ENCODE data around the gene GNGT1. TPM values are rescaled to one million over a fixed set of nuclear protein-coding genes. Genes with fewer than 3 reads are reported as not detected.
A peak's percentile ranks its signal among the peaks of the same experiment; 100 is the strongest.

Gene GNGT1
- total RNA-seq, 1 donor, result not detected

DNA sequence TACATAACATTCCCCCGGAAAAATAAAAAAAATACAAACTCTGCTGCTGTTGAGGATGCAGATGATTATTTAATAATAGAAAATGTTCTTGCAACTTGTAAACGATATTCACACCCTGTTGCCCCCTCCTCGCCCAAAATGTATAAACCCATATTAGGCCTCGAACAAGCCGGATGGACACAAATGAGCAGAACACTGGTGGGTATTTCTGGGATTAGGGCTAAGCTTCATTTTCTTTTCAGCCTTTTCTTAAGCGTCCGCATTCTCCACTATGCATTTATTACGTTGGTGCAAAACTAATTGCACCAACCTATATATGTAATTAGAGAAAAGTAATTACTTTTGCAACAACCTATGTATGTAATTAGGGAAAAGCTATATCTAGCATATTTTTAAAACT lies 14.8 kb downstream of the GNGT1 start:
- TF ChIP-seq CTCF (IDR thresholded peaks at IDR 0.05; ENCODE audit: extremely low read depth, low read depth, low read length), result no peak
- Histone ChIP-seq H3K27ac (ENCODE audit: low read depth, low read length) (peak overlapping the region; percentile 91), H3K27me3 (ENCODE audit: insufficient read depth, low read length) (no peaks in the 10 kb centered on the region), H3K4me2 (ENCODE audit: insufficient read depth, low read length) (peak overlapping the region; percentile 91), H3K79me2 (ENCODE audit: insufficient read depth, low read length) (peaks cover 44% of the 10 kb centered on the region), H2AFZ (ENCODE audit: low read length) (peak overlapping the region; percentile 97), H3K9me3 (ENCODE audit: low read depth, low read length) (no peaks in the 10 kb centered on the region), H4K20me1 (ENCODE audit: insufficient read depth, low read length) (no peaks in the 10 kb centered on the region), H3K4me1 (ENCODE audit: insufficient read depth, low read length) (peaks cover 21% of the 10 kb centered on the region), H3K4me3 (ENCODE audit: insufficient read depth, low read length) (peak overlapping the region; percentile 83), H3K36me3 (ENCODE audit: insufficient read depth, low read length) (peaks cover under 1% of the 10 kb centered on the region)
- no peak for DNase-seq (ENCODE audit: insufficient read length, low spot score, missing footprints)

GRCh38 chr7:93921607-93922566 lies 15.5 kb downstream of the GNGT1 start, which contains the start of gene GNG11:
Gene GNG11 (plus strand): TSS chr7:93921735. CDS start chr7:93922138, 403 bp downstream.
- Histone ChIP-seq H4K20me1 (ENCODE audit: insufficient read depth, low read length) (no peaks in the 10 kb centered on the region), H3K4me2 (ENCODE audit: insufficient read depth, low read length) (peak within 1 kb of the TSS; percentile 91), H3K4me3 (ENCODE audit: insufficient read depth, low read length) (peak within 1 kb of the TSS; percentile 83), H2AFZ (ENCODE audit: low read length) (peak within 1 kb of the TSS; percentile 97), H3K27ac (ENCODE audit: low read depth, low read length) (peak within 1 kb of the TSS; percentile 91), H3K79me2 (ENCODE audit: insufficient read depth, low read length) (peaks cover 44% of the 10 kb centered on the region), H3K9me3 (ENCODE audit: low read depth, low read length) (no peaks in the 10 kb centered on the region), H3K27me3 (ENCODE audit: insufficient read depth, low read length) (no peaks in the 10 kb centered on the region), H3K36me3 (ENCODE audit: insufficient read depth, low read length) (peaks cover 8% of the 10 kb centered on the region), H3K4me1 (ENCODE audit: insufficient read depth, low read length) (peaks cover 21% of the 10 kb centered on the region)
- peak; percentile 87 for DNase-seq (ENCODE audit: insufficient read length, low spot score, missing footprints)
- TF ChIP-seq CTCF (IDR thresholded peaks at IDR 0.05; ENCODE audit: extremely low read depth, low read depth, low read length), result no peak

- peak overlapping the region; percentile 91 for H3K27ac ChIP-seq (ENCODE audit: low read depth, low read length)
Measured at GRCh38 chr7:93923296-93923695, 16.9 kb downstream of the GNGT1 start.

More at GRCh38 chr7:93923296-93923695, 16.9 kb downstream of the GNGT1 start:
- Histone ChIP-seq H3K4me2 (ENCODE audit: insufficient read depth, low read length) (peak overlapping the region; percentile 91), H3K27me3 (ENCODE audit: insufficient read depth, low read length) (no peaks in the 10 kb centered on the region), H3K9me3 (ENCODE audit: low read depth, low read length) (no peaks in the 10 kb centered on the region), H3K36me3 (ENCODE audit: insufficient read depth, low read length) (peaks cover 11% of the 10 kb centered on the region), H3K4me1 (ENCODE audit: insufficient read depth, low read length) (peaks cover 21% of the 10 kb centered on the region), H2AFZ (ENCODE audit: low read length) (peak overlapping the region; percentile 33), H4K20me1 (ENCODE audit: insufficient read depth, low read length) (no peaks in the 10 kb centered on the region), H3K4me3 (ENCODE audit: insufficient read depth, low read length) (peak overlapping the region; percentile 83), H3K79me2 (ENCODE audit: insufficient read depth, low read length) (peaks cover 44% of the 10 kb centered on the region)
- no peak for DNase-seq (ENCODE audit: insufficient read length, low spot score, missing footprints)
- no peak for TF ChIP-seq CTCF (IDR thresholded peaks at IDR 0.05; ENCODE audit: extremely low read depth, low read depth, low read length)

All from osteoblast (primary cell).